ENCODE measurements around the gene LRCH4.

- TF ChIP-seq CTCF (conservative IDR thresholded peaks at IDR 0.05; ENCODE audit: low read length) (no peak), EZH2phosphoT487 (IDR thresholded peaks at IDR 0.05; ENCODE audit: borderline replicate concordance, low read depth, low read length) (no peak)
Observed at GRCh38 chr7:100568176-100568895, 17.6 kb downstream of the LRCH4 start.
